Inflammatory macrophage (primary cell): ENCODE data around the gene CDK14.
A peak's percentile ranks its signal among the peaks of the same experiment; 100 is the strongest.

Source experiments
- DNase-seq, 2 donors: peaks; one replicate each; pipeline ENCODE4 v3.0.0-alpha.2; 2020 to 2022

CDK14 gene

DNA sequence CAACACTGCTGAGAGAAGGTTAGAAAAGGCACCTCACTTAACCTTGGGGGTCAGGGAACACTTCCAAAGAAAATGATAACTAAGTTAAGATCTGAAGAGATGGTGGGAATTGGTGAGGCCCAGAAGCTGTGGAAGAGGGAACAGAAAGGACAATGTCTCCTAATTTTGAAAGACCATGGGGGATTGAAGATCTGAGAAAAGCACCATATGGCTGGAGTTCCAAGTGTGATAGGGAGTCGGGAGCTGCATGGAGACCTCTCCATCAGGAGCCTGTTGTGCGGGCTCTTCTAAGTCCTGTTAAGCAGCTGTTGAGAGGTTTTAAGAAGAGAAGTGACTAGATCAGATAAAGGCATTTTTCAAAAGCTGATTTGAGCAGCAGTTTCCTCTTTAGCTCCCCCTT, 254.3 kb downstream of the CDK14 start:
- DNase-seq = no peak

DNA sequence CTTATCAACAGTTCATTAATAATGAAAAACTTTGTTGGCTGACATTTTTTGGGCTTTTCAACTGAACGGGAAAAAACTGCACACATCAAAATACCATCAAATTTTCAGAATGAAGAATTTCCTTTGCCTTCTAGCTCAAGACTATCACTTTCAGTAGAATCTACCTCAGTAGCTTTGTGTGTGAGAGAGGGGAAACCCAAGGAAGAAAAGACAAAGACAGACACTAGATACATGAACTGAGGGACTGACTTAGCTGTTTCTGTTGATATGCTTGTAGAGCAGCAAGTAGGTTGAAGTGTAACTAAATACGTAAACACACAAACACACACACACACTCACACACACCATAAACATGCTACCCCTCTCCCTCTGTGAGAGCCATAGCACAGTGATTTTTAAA, 257.1 kb downstream of the CDK14 start:
- DNase-seq = no peak

DNA sequence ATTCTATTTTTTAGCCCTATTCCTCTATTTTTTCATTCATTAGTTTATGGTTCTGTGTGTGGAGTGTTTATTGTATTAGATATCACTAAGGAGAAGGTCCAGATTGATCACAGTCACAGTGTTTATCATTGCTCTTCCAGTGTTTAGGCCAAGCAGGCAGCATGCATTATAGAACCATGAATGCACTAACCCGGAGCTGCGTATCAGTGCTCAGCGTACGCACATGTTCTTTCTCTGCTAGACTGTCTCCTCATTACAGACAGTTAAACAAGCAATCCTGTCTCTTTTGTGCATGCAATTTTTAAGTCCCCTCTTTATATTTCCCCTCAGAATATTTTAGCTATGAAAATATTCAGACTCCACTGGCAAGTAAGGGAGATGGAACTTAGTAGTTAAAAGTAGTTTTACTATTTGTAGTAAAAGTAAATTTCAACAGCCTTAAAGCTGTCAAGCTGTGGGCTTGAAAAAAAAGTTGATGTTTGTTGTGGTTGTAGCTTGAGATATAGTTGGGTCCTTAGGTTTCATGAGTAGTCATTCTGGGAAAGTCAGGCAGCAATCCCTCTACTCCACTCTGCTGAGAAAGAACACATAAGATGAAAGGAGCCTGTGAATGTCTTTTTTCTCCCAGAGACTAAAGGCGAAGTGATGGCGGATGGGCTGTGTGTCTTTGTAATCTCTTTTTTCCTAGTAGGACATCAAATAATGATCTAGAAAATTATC, 260.4 kb downstream of the CDK14 start:
- DNase-seq = no peak

DNA sequence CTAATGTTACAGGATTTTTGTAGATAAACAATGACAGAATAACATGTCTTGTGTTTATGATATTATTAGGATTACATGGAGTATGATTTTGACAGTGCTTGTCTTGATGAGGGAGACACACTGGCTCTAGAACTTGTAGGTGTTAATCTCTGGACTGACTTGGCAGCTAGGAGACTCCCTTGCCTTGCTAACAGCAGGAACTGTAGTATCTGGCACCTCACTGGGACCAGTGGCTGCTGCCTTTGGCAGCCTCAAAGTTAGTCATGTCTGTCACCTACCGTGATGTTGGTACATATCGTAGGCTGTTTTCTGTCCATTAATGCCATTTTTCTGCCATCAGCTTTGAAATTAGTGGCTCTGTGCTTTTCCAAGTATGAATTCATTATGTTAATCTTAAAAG, 261.5 kb downstream of the CDK14 start:
- no peak for DNase-seq

DNA sequence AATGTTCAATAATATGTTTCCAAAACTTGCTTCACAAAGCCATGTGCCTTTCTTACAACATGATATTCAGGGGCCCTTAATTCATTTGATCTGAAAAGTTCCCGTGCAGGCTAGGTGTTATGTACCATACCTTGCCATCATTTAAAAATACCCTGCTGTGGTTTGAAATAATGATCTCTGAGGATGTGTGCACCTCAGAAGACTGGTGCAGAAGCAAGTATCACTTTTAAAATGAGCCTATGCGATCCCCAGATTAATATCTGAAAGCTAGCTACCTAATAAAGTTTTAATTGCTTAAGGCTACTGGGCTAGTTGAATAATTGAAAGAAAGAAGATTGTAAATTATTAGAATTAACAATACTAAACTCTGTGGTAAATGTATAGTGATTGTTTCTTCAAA, 262.4 kb downstream of the CDK14 start:
- DNase-seq = no peak

DNA sequence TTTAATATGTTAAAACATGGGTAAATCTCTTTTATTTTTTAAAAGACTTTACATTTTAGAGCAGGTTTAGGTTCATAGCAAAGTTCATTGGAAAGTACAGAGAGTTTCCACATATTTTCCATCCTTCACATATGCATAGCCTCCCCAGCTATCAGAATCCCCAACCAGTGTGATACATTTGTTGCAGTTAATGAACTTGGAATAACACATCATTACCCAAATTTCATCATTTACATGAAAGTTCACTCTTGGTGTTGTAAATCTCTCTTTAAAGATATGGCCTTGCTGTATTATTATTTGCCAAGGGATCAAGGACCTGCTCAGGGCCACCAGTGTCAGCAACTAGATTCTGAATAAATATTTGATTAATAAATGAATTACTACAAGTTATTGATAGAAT, 263.4 kb downstream of the CDK14 start:
- no peak for DNase-seq

DNA sequence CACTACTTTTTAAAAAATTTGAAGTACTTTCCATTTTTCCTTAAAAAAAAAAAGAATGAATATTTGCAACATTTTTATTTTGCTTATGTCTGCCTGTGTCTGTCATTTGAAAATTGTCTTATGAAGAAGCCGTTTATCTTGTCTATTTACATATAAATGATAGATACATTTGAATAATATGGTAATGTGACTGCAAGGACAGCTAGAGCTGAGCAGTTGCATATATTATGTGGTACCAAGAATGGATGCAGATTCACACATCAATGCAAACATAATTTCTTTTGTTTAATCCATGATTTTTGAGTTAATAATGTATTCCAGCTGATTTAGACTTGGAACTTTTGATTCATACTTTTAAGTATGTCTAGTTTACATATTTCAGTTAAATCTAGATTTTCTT, 268.0 kb downstream of the CDK14 start:
- no peak for DNase-seq

DNA sequence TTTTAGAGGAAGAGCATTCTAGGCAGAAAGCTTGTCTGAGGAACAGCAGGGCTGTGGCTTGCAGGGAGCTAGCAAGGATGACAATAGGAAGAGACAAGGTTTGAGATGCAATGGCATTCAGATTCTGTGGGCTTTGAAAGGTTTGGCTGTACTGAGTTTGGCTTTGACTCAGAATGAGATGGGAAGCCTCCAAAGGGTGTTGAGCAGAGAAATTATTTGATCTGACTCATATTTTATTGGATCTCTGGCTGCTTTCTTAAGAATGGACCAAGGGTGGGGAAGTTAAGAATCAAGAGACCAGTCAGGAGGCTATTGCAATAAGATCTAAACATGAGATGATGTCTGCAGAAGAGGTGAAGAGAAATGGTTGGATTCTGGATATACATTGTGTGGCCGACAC, 273.2 kb downstream of the CDK14 start:
- no peak for DNase-seq

DNA sequence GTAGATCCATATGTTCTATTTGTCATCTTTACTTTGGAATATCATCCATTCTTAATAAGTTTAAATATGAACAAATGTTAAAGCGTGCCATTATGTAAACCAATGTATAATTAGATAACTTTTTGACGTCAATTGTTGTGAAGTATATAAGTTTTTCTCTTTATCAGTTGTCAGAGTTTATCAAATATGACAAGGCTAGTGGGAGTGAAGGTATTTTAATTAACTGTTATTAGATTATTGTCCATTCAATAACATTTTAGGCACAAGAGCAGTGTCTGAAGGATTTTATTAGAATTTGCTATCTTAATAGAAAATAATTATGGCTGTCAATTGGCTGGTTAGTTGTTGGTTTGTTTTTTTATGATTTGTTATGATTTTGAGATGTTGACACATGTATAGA, 280.6 kb downstream of the CDK14 start:
- no peak for DNase-seq

DNA sequence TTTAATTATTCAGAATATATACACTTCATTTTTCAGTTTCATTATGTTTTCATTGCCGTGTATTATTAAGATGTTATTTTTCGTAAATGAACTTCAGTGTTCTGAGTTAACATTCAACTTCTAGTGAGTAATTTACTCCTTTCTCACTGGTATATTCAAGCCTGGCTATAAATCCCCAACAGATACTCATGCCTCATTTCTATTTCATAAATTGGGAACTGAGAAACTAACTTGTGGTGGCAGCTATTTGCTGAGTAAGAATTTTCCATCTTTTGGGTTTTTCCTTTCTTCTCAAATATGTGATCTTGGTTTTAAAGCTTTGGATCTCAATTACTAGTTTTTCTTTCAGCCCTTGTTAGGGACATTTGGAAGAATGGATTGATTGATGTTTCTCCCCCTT, 281.1 kb downstream of the CDK14 start:
- no peak for DNase-seq

DNA sequence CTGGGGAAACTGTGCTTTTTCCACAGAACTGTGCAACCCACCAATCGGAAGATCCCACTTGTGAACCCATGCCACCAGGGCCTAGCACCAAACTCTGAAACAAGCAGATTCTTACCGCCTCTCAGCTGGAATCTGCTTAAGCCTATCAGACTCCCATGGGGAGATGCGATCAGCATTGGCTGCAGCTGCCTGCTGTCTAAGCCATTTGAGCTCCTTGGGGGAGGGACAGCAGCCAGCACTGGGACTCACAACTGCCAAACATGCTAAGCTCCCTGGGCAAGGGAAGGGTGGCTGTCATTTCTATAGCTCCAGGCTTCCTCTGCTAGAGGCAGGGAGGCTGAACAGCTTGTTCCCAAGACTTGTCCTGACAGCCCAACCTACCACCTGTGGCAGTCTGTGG, 283.8 kb downstream of the CDK14 start:
- DNase-seq = no peak

DNA sequence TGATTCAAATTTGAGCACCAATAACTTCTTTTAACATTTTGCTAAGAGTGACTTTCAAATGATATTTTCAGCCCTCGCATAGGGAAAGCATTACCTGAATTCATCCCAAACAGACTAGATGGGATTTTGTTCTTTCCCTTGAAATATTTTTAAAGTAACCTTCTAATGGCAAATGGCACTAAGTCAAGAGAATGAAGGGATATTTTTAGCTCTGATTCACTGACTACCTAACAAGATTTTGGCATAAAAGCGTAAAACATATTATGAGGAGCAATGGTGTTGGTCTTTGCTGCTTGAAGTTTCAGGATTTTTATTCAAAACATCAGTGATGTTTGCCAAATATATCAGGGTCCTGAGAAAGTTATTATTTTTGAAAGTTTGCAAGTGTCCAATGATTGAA, 290.3 kb downstream of the CDK14 start:
- no peak for DNase-seq

DNA sequence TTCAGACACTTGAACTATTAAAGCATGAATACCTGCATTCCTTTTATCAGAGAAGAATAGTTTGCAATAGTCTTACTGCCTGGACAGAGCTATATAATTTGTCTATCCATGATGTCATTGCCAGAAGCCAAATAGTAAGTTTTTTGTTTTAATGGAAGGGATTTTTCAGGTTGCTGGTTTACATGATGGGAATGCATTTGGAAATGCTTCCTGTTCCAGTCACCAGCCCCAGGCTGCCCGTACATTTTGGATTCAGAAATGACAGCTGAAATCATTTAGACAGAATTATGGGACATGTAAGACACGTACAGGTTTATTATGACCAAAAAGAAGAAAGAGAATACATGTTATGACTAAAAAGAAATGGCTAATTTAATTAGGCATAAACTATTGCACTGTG, 293.1 kb downstream of the CDK14 start:
- DNase-seq = no peak

DNA sequence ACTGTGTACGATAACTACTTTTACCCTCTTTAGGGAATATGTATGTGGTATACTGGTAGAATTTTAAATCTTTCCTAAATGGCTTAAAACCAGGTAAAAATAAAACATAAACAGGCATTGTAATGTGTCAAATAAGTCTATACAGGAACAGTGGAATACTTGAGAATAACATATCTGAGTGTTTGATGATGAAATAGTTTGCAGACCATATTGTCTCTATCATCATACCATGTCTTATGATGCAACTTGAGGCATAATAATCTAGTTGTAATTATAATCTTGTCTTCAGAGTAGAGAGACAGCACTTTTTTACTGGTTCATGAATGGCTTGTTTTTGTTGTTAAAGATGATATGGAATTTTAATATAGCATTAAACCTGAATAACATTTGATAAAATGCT, 293.5 kb downstream of the CDK14 start:
- DNase-seq = no peak

DNA sequence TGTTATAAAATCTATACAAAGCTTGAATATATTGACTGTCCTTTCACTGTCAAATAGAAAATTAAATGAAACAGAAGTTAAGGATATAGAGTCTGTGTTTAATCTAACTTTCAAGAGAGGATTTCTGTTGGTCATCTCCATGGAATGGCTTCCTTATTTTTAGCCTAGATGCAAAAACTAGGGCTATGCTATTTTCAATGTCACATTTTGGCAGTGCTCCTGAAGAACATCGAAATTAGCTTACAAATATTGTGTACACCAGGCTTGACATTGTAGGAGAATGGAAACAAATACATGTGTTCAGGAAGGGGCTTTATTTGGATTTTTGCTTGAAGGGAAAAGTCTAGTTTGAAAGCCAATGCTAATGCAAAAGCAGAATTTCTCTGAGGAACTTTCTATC, 295.4 kb downstream of the CDK14 start:
- DNase-seq = no peak

DNA sequence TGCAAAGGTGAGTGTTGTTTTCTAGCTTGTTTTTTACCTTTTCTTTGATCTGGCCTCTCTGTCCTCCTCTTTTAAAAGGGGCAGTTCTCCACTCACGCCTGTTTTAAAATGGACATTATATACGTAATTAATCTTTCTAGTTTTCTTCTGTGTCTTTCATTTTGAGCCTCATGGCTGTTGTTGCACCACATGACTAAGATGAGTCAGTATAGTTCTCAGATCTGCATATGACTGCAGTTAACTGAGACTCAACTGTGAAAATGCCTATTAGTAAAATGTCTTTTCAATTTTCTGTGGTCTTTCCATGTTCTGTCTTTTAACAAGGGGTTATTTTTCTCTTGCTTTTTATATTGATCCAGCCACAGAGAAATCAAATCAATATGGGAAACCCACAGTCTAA, 296.1 kb downstream of the CDK14 start:
- DNase-seq = peak in 1 of 2 donors; percentile 11

DNA sequence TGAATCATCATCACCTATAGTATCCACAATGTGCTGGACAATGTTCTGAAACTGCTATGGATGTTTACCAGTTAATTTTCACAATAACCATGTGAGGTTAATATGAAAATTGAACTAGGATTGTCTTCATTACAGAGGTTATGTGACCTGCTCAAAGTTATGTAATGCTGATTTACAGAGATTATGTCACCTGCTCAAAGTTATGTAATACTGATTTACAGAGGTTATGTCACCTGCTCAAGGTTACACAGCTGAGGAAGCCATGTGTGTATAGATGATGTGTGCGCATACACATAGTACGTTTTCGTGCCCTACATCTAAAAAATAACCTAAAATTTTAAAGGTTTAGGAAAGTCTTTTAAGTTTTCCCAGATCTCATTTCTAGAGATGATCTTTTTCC, 298.0 kb downstream of the CDK14 start:
- no peak for DNase-seq

DNA sequence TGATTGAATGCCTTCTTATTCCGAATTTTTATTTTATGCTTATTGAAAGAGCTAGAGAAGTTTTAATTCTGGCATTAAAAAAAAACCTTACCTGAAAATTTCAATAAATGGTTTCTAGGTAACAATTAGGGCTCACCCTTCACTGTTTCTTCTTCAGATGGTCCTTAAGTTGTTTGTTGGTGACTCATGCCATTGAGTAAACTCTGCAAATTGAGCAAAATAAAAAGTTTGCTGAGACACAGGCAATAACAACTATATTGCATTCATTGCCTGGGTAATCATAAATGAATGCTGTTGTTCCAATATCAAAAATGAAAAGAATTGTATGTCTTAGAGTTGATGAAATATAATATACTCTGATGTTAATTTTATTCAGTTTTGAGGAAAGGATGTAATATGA, 300.3 kb downstream of the CDK14 start:
- no peak for DNase-seq

DNA sequence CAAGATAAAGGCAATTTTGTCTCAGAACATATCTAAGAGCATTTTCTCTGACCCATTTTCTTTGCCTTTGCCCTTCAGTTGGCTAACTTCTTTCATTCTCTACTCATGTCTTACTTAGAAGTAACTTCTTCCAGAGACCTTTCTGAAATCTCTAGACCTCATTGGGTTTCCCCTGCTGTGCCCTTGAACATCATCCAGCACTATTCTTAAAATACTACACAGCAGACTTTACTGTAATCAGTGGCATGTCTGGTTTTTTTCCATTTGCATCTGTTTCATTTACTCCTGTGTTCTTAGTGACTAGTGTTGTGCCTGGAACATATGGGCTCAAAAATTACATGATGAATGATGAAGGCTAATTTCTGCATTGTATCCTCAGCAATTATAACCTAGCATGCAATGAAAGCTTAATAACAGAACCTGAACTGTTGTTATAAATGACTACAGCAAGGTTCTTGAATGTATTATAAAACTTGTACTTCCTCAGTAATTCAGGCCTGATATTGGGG, 301.9 kb downstream of the CDK14 start:
- DNase-seq = no peak

DNA sequence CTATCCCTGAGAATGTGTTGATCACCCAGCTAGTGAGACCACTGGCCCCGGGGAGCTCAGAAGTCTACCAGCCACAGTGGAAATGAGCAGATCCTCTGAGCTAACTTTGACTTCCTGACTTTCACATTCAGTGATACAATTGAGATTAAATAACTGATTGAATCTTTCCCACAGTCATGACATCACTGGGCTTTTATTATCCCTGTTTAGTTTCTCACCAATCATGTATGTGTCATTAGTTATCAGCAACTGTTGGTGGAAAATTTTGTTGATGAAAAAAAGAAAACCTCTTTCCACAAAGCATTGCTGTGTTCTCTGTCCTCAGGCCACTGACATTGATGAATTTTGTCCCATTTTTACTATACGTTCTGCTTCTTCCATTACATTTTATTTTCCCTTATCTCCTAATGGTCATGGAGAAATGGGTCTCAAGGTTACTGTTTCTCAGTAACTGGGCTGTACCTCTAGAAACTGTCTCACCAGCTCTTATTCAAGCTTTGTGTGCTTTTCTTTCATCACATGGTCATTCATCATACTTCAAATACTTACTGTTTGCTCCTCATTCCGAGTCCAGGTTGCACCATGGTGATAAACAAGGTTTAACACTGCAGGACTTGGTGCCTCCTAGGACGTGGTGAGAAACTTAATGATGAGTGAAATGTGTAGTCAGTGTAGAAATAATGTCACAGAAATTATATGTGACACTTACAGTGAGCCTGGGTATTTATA, 304.7 kb downstream of the CDK14 start:
- no peak for DNase-seq

DNA sequence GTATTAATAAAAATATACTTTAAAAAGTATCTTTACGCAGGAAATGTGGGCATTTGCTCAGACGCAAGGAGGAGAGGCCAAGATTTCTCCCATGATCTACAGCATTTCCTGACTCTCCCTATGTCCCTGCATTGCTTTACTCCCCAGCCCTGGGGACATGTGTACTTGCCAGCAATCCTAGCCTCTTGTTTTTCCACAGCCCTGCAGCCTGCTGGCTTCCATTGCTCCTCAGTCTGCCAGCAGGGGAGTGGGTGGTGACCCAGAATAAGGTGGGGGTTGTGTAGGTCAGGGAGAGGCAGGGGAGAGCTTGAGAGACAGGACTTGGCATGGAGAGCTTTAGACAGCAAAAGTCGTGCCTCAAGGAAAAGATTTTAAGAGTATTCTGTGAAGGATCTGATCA, 307.7 kb downstream of the CDK14 start:
- no peak for DNase-seq

DNA sequence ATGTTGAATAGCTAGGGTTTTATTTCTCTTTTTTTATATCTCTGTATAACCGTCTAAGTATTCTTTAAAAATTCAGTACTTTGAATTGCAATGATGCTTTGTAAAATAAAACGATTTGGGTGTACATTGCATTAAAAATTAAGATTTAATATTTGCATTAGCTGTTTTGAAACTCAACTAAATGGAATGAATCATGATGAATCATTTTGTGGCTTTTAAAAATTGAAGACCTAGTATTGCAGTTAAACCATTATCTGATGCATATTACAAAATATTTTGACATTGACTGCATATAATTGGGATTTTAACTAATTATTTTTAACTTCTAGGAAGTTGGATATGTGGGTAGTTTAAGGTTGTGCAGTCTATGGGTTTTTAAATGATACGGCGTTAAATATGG, 314.0 kb downstream of the CDK14 start:
- DNase-seq = no peak

DNA sequence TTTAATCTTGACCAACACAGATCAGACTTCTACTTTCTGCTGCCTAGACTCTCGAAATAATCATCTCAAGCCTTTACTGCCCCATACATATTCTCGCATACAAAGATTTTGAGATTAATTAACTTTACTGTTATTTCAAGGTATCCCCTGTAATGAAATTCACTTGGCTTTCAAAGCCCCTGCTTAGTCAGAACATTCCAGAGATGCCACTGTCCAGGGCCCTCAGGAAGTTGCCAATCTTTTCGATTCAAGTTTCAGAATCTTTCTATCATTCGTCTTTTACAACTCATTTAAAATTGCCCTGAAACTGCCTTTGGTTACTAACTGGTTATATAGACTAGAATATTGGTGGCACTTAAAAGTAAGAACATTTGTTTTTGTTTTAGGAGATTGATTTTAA, 320.2 kb downstream of the CDK14 start:
- DNase-seq = no peak

DNA sequence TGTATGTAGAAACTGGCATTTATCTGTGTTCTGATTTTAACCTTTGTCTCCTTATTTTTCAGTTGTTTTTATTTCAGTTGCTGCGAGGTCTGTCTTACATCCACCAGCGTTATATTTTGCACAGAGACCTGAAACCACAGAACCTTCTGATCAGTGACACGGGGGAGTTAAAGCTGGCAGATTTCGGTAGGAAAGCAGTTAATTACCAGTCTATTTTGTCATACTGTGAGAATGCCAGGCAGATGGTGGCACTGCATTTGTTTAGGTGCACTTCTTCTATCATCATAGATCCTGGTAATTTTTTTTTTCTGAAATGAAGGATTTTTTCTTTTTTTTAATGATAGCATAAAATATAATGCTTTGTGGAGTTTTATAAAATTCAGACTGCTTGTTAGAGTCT, 321.4 kb downstream of the CDK14 start:
- DNase-seq = no peak

DNA sequence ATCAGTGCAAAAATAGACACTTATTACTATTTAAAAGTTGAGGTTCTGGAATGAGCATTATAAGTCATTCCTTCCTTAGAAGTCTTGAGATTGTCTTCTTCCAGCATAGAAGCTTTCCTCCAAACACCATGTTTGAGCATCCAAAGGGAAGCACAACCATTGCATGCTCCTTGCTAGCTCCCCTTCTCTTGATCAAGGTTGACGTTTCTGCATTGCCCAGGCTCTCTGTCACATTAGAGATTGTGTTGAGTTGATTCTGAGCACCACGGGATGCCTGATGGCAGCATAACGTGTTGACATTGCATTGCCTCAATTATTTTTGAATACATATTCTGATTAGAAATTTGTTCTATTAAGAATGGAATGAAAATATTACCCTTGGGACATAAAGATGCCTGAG, 322.2 kb downstream of the CDK14 start:
- no peak for DNase-seq
